HepG2 (cell line): ENCODE results near the gene COA1. TPM values are rescaled to one million over a fixed set of nuclear protein-coding genes. Genes with fewer than 3 reads are reported as not detected.

ENCODE experiments used
- ARNT ChIP-seq: fragments of 450-650 bp; IDR thresholded peaks from 2 replicates; pipeline ENCODE4 v1.6.1; 2017
- ASH2L ChIP-seq: fragments of 300-600, 200-600 bp; sonication (generic); IDR thresholded peaks from 2 replicates; pipeline ENCODE4 v1.7.0; 2017; ENCODE audit warnings: low read depth, mild to moderate bottlenecking, moderate library complexity, mixed read lengths, low read length; ENCODE audit not compliant: insufficient read length
- ATF1 ChIP-seq: IDR thresholded peaks from 2 replicates; pipeline ENCODE4 v1.6.1; 2016; ENCODE audit warnings: mild to moderate bottlenecking, control low read depth
- ATF2 ChIP-seq: sonication (generic); formaldehyde crosslinking; IDR thresholded peaks from 2 replicates; pipeline ENCODE4 v1.4.0; 2020; ENCODE audit warnings: missing genetic modification reagents
- BRCA1 ChIP-seq: sonication (generic); formaldehyde crosslinking; IDR thresholded peaks from 2 replicates; pipeline ENCODE4 v1.4.0; 2020; ENCODE audit warnings: missing genetic modification reagents
- CHD2 ChIP-seq: IDR thresholded peaks from 2 replicates; pipeline ENCODE4 v1.6.1; 2011; ENCODE audit warnings: low read depth, low read length, improper control_type of control experiment
- DR1 ChIP-seq: sonication (generic); formaldehyde crosslinking; IDR thresholded peaks from 2 replicates; pipeline ENCODE4 v1.8.0; 2021; ENCODE audit warnings: mild to moderate bottlenecking, missing genetic modification reagents, inconsistent platforms
- FOSL1 ChIP-seq: sonication (generic); formaldehyde crosslinking; IDR thresholded peaks from 2 replicates; pipeline ENCODE4 v1.9.0; 2021; ENCODE audit warnings: missing genetic modification reagents, borderline replicate concordance
- MBD4 ChIP-seq: IDR thresholded peaks from 2 replicates; pipeline ENCODE4 v1.6.1; 2012; ENCODE audit warnings: low read length, inconsistent platforms, borderline replicate concordance
- NR3C1 ChIP-seq: sonication (generic); formaldehyde crosslinking; IDR thresholded peaks from 2 replicates; pipeline ENCODE4 v1.4.0; 2020; ENCODE audit warnings: missing genetic modification reagents
- PLSCR1 ChIP-seq: sonication (generic); formaldehyde crosslinking; IDR thresholded peaks from 2 replicates; pipeline ENCODE4 v1.5.0; 2020; ENCODE audit warnings: missing genetic modification reagents, mild to moderate bottlenecking, borderline replicate concordance
- SP5 ChIP-seq: IDR thresholded peaks from 2 replicates; pipeline ENCODE4 v1.6.1; 2016; ENCODE audit warnings: low read depth, borderline replicate concordance
- ZFP36L1 ChIP-seq: sonication (generic); formaldehyde crosslinking; IDR thresholded peaks from 2 replicates; pipeline ENCODE4 v1.8.0; 2022; ENCODE audit warnings: mild to moderate bottlenecking, missing genetic modification reagents, moderate library complexity
- ZNF260 ChIP-seq: sonication (generic); formaldehyde crosslinking; IDR thresholded peaks from 2 replicates; pipeline ENCODE4 v1.4.0; 2020; ENCODE audit warnings: missing genetic modification reagents, low read depth, mild to moderate bottlenecking, borderline replicate concordance
- ZNF34 ChIP-seq: sonication (generic); formaldehyde crosslinking; IDR thresholded peaks from 2 replicates; pipeline ENCODE4 v1.4.0; 2020; ENCODE audit warnings: mild to moderate bottlenecking, missing genetic modification reagents, borderline replicate concordance
- ZNF503 ChIP-seq: sonication (generic); formaldehyde crosslinking; IDR thresholded peaks from 2 replicates; pipeline ENCODE4 v1.4.0; 2020; ENCODE audit warnings: missing genetic modification reagents
- ZNF619 ChIP-seq: sonication (generic); formaldehyde crosslinking; IDR thresholded peaks from 2 replicates; pipeline ENCODE4 v1.4.0; 2020; ENCODE audit warnings: mild to moderate bottlenecking, missing genetic modification reagents
- polyA plus RNA-seq, 8 experiments: library from polyadenylated mRNA; depleted of rRNA in 3 of 8; stranded (reverse) in 7 of 8; unstranded in 1 of 8; fragments of >200 nt; fragmentation: Illumina TruSeq in 4 of 8; extraction: Trizol in 4 of 8; gene quantifications; 2 replicates each; pipeline versions ENCODE4 v1.2.1 to v1.2.3, GENCODE V29; 2011 to 2016; ENCODE audit warnings: low read depth in 4 of 8, missing spikeins in 1 of 8, mixed read lengths in 1 of 8; ENCODE audit not compliant: insufficient read depth in 1 of 8
- total RNA-seq, 5 experiments: library from RNA; depleted of rRNA; stranded (reverse); fragments of >200 nt; fragmentation: Illumina TruSeq; extraction: Trizol; gene quantifications; 2 replicates each; pipeline ENCODE4 v1.2.3, GENCODE V29; 2016; ENCODE audit warnings: low read depth in 1 of 5
- TF ChIP-seq, protein P1 (sequence below): sonication (generic); formaldehyde crosslinking; IDR thresholded peaks from 2 replicates; pipeline ENCODE4 v1.5.0; 2020; ENCODE audit warnings: missing genetic modification reagents
- TF ChIP-seq, protein P2 (sequence below): sonication (generic); formaldehyde crosslinking; IDR thresholded peaks from 2 replicates; pipeline ENCODE4 v1.4.0; 2020; ENCODE audit warnings: mild to moderate bottlenecking, missing genetic modification reagents
- TF ChIP-seq, protein P3 (sequence below): sonication (generic); formaldehyde crosslinking; IDR thresholded peaks from 2 replicates; pipeline ENCODE4 v1.5.0; 2020; ENCODE audit warnings: missing genetic modification reagents, mild to moderate bottlenecking, borderline replicate concordance

COA1 gene
- total and polyA plus RNA-seq, 2 of the 13 experiments (the other 11 are each of a cell fraction or from before 2014, with no cell fraction given): 33.2 to 65.7 TPM

DNA sequence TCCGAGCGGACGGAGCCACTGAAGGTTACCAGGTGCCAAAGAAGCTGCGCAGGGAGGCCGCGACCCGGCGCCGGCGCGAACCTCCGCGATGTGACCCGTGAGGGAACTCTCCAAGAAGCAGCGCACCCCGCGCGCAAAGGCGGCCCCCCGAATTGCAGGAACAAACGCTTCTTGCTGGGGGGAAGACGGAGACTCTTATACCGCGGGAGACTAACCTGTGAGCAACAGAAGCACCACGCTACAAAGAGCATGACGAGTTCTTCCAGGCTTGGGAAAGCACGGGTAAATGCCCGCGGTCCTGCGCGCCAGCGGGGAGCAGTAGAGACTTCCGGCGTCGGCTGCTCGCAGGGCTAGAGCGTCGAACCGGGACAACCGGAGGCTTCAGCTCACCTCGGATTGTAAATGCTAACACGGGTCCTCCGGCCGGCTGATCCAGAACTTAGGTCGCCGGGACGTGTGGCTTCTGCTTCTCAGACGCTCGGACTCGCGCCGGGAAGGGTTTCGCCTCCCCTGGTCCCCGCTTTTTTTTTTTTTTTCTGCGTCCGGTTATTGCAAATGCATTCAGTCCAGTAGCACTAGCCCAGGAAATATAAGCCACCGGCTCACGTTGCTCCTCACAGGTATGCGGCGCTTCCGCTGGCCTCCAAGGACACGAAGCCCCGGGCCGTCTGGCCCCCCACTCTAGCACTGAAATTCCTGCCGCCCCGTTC lies at the start of gene COA1 (continued):
- TF ChIP-seq, protein P1, sequence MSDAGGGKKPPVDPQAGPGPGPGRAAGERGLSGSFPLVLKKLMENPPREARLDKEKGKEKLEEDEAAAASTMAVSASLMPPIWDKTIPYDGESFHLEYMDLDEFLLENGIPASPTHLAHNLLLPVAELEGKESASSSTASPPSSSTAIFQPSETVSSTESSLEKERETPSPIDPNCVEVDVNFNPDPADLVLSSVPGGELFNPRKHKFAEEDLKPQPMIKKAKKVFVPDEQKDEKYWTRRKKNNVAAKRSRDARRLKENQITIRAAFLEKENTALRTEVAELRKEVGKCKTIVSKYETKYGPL (CRISPR knock-in tag): 0 out of 2 replicates have a peak, but pooled peaks have one; percentile 27
- TF ChIP-seq ZNF503 (CRISPR knock-in tag) (0 out of 2 replicates have a peak, but pooled peaks have one; percentile 40), SP5 (CRISPR knock-in tag) (no peak), FOSL1 (CRISPR knock-in tag) (no peak), PLSCR1 (CRISPR knock-in tag) (no peak), ATF1 (CRISPR knock-in tag) (no peak), ARNT (no peak), NR3C1 (CRISPR knock-in tag) (no peak), ZNF260 (0 out of 2 replicates have a peak, but pooled peaks have one; percentile 81), BRCA1 (CRISPR knock-in tag) (no peak), ASH2L (peak; percentile 98), ZNF34 (no peak; the same call in 1 of the 2 replicates), CHD2 (no peak), ZFP36L1 (CRISPR knock-in tag) (0 out of 2 replicates have a peak, but pooled peaks have one; percentile 56), ZNF619 (CRISPR knock-in tag) (no peak), MBD4 (no peak), DR1 (CRISPR knock-in tag) (peak; percentile 76), ATF2 (CRISPR knock-in tag) (peak; percentile 27; the same call in 1 of the 2 replicates)
- TF ChIP-seq, protein P2, sequence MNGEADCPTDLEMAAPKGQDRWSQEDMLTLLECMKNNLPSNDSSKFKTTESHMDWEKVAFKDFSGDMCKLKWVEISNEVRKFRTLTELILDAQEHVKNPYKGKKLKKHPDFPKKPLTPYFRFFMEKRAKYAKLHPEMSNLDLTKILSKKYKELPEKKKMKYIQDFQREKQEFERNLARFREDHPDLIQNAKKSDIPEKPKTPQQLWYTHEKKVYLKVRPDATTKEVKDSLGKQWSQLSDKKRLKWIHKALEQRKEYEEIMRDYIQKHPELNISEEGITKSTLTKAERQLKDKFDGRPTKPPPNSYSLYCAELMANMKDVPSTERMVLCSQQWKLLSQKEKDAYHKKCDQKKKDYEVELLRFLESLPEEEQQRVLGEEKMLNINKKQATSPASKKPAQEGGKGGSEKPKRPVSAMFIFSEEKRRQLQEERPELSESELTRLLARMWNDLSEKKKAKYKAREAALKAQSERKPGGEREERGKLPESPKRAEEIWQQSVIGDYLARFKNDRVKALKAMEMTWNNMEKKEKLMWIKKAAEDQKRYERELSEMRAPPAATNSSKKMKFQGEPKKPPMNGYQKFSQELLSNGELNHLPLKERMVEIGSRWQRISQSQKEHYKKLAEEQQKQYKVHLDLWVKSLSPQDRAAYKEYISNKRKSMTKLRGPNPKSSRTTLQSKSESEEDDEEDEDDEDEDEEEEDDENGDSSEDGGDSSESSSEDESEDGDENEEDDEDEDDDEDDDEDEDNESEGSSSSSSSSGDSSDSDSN: peak; percentile 81
- TF ChIP-seq, protein P3, sequence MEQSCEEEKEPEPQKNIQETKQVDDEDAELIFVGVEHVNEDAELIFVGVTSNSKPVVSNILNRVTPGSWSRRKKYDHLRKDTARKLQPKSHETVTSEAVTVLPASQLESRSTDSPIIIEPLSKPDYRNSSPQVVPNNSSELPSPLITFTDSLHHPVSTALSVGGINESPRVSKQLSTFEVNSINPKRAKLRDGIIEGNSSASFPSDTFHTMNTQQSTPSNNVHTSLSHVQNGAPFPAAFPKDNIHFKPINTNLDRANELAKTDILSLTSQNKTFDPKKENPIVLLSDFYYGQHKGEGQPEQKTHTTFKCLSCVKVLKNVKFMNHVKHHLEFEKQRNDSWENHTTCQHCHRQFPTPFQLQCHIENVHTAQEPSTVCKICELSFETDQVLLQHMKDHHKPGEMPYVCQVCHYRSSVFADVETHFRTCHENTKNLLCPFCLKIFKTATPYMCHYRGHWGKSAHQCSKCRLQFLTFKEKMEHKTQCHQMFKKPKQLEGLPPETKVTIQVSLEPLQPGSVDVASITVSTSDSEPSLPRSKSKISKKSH (CRISPR knock-in tag): no peak
